Measurements from ENCODE around the gene GFOD1. TPM values are rescaled to one million over a fixed set of nuclear protein-coding genes. Genes with fewer than 3 reads are reported as not detected.

The GFOD1 gene
- total and polyA plus RNA-seq, 8 donors, result 0.76 to 29.4 (median 11.4) TPM

DNA sequence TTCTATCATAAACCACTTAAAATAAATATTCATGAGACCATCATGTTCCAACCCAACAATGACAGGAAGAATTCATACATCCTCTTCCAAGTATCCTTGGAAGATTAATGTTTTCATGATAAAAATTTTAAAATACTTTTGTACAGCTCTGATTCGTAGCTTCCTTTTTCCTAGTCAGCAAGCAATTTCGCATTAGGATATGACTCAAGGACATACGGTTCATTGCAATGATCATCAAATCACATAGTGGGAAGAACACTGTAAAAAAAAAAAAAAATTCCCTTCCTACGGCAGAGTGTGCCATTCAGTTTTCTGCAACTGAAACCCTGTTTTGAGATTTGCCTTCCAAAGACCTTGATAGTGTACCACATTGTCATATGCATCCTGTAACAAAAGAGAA, 35.3 kb upstream of the GFOD1 start:
- no peak overlapping the region for H3K4me3 ChIP-seq
- H3K9me3 ChIP-seq, result no peaks in the 10 kb centered on the region
- H3K36me3 ChIP-seq, result no peaks in the 10 kb centered on the region
- intact Hi-C loops (cut with DNase I; ENCODE audit: low total_unique reads), result no loop called here
- no peaks in the 10 kb centered on the region for H3K27me3 ChIP-seq
- H3K4me1 ChIP-seq, result peaks cover 0 to 10% (median 0%) of the 10 kb centered on the region in 4 donors
- H3K27ac ChIP-seq, result no peak overlapping the region
- DNase-seq, result no peak
- 40 to 83% (median 75%) methylated on average over 4 of the region's 4 CpGs for WGBS, 5 donors
- TF ChIP-seq, protein P1, sequence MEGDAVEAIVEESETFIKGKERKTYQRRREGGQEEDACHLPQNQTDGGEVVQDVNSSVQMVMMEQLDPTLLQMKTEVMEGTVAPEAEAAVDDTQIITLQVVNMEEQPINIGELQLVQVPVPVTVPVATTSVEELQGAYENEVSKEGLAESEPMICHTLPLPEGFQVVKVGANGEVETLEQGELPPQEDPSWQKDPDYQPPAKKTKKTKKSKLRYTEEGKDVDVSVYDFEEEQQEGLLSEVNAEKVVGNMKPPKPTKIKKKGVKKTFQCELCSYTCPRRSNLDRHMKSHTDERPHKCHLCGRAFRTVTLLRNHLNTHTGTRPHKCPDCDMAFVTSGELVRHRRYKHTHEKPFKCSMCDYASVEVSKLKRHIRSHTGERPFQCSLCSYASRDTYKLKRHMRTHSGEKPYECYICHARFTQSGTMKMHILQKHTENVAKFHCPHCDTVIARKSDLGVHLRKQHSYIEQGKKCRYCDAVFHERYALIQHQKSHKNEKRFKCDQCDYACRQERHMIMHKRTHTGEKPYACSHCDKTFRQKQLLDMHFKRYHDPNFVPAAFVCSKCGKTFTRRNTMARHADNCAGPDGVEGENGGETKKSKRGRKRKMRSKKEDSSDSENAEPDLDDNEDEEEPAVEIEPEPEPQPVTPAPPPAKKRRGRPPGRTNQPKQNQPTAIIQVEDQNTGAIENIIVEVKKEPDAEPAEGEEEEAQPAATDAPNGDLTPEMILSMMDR (IDR thresholded peaks at IDR 0.05), result no peak
- no peak for TF ChIP-seq EP300 (IDR thresholded peaks at IDR 0.05)
- no peak for TF ChIP-seq POLR2A (IDR thresholded peaks at IDR 0.05)
- TF ChIP-seq POLR2AphosphoS5 (IDR thresholded peaks at IDR 0.05), result no peak

DNA sequence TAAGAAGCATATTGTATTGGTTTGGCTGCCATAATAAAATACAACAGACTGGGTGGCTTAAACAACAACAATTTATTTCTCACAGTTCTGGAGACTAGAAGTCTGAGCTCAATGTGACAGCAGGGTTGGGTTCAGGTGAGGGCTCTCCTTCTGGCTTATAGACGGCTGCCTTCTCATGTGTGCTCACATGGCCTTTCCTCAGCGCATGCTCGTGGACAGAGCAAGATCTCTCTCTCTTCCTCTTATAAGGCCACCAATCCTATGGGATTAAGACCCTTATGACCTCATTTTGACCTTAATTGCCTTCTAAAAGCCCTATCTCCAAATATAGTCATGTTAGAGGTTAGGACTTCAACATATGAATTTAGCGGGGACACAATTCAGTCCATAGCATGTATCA, 32.4 kb upstream of the GFOD1 start:
- Histone ChIP-seq H3K27ac (no peak overlapping the region), H3K4me1 (no peaks in the 10 kb centered on the region), H3K9me3 (no peaks in the 10 kb centered on the region), H3K4me3 (no peak overlapping the region), H3K27me3 (no peaks in the 10 kb centered on the region), H3K36me3 (no peaks in the 10 kb centered on the region)
- 86 to 93% (median 90%) methylated on average over 4 of the region's 4 CpGs for WGBS, 5 donors
- DNase-seq, result no peak
- intact Hi-C loops (cut with DNase I; ENCODE audit: low total_unique reads), result no loop called here
- TF ChIP-seq POLR2A (IDR thresholded peaks at IDR 0.05) (no peak), EP300 (IDR thresholded peaks at IDR 0.05) (no peak), POLR2AphosphoS5 (IDR thresholded peaks at IDR 0.05) (no peak)
- TF ChIP-seq, protein P1 (IDR thresholded peaks at IDR 0.05), result no peak

DNA sequence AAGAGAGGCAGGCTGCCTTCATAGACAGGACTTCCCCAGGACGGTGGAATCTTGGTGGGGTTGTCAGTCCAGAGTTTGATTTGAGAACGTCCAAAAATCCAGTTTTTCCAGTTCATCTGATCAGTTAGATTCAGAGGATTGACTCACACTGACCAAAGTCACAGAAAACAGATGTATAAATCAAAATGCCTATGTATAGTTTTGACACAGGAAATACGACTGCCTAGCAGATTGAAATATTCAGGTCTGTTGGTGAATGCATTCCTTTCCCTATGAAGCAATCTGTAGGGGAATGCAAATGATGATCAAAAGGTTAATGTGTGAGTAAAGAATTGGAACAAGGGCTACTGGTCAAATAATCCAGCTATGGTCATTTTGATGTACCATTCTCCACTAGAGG, 29.7 kb upstream of the GFOD1 start:
- Histone ChIP-seq H3K4me3 (no peak overlapping the region), H3K27ac (no peak overlapping the region), H3K27me3 (no peaks in the 10 kb centered on the region), H3K9me3 (no peaks in the 10 kb centered on the region), H3K36me3 (no peaks in the 10 kb centered on the region), H3K4me1 (peaks cover 0 to 3% (median 1%) of the 10 kb centered on the region in 4 donors)
- WGBS, 5 donors, result 42 to 53% (median 47%) methylated on average over 3 of the region's 3 CpGs
- intact Hi-C loops (cut with DNase I; ENCODE audit: low total_unique reads), result no loop called here
- no peak for TF ChIP-seq POLR2A (IDR thresholded peaks at IDR 0.05)
- TF ChIP-seq, protein P1 (IDR thresholded peaks at IDR 0.05), result no peak
- TF ChIP-seq EP300 (IDR thresholded peaks at IDR 0.05), result no peak
- TF ChIP-seq POLR2AphosphoS5 (IDR thresholded peaks at IDR 0.05), result no peak
- DNase-seq, result no peak

DNA sequence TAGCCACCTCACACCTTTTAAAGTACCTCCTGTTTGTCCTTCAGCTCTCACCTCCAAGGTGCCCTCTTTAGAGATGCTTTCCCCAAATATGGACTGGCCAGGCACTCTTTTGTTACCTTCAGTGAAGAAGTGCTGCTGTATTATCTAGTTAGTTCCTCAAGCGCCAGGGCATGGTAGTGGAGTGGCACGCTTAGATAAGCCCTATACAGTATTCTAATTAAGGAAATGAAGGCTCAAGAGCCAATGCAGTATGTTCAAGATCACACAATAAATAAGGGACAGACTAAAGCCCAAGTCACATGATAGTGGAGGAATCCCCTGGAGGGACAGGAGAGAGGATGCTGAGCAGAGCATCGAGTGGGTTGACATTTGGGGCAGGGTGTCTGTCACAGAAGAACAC, 28.5 kb upstream of the GFOD1 start:
- 75 to 93% (median 85%) methylated on average over 3 of the region's 3 CpGs for WGBS, 5 donors
- H3K36me3 ChIP-seq, result no peaks in the 10 kb centered on the region
- TF ChIP-seq POLR2A (IDR thresholded peaks at IDR 0.05), result no peak
- no peak for TF ChIP-seq EP300 (IDR thresholded peaks at IDR 0.05)
- TF ChIP-seq POLR2AphosphoS5 (IDR thresholded peaks at IDR 0.05), result no peak
- TF ChIP-seq, protein P1 (IDR thresholded peaks at IDR 0.05), result no peak
- DNase-seq, result no peak
- H3K9me3 ChIP-seq, result no peaks in the 10 kb centered on the region
- no peak overlapping the region for H3K27ac ChIP-seq
- no peak overlapping the region for H3K4me3 ChIP-seq
- H3K27me3 ChIP-seq, result no peaks in the 10 kb centered on the region
- intact Hi-C loops (cut with DNase I; ENCODE audit: low total_unique reads), result no loop called here
- peaks cover 0 to 12% (median 4%) of the 10 kb centered on the region in 4 donors for H3K4me1 ChIP-seq

Data from stomach (tissue), 9 donors.